HEK293 (cell line): ENCODE measurements around the gene CCNDBP1.

Experiments used
- RBAK ChIP-seq: fragments of 450-650 bp; formaldehyde crosslinking; IDR thresholded peaks from 2 replicates; pipeline ENCODE4 v1.5.1; 2016; ENCODE audit warnings: missing biosample characterization, missing genetic modification characterization
- YY1 ChIP-seq: fragments of 450-650 bp; formaldehyde crosslinking; IDR thresholded peaks from 2 replicates; pipeline ENCODE4 v1.5.1; 2018; ENCODE audit warnings: missing biosample characterization, missing genetic modification characterization
- ZBTB49 ChIP-seq: fragments of 450-650 bp; formaldehyde crosslinking; IDR thresholded peaks from 2 replicates; pipeline ENCODE4 v1.5.1; 2016; ENCODE audit warnings: missing biosample characterization, missing genetic modification characterization, low read depth
- ZBTB8A ChIP-seq: fragments of 450-650 bp; formaldehyde crosslinking; IDR thresholded peaks from 2 replicates; pipeline ENCODE4 v1.5.1; 2016; ENCODE audit warnings: missing biosample characterization, missing genetic modification characterization
- ZNF174 ChIP-seq: fragments of 450-650 bp; formaldehyde crosslinking; IDR thresholded peaks from 2 replicates; pipeline ENCODE4 v1.5.0; 2017; ENCODE audit warnings: missing biosample characterization, mild to moderate bottlenecking, missing genetic modification characterization
- ZNF274 ChIP-seq, 2 experiments: fragments of 200-500 bp in 1 of 2; fragments of 450-650 bp in 1 of 2; sonication (Bioruptor generic) in 1 of 2; formaldehyde crosslinking in 1 of 2; IDR thresholded peaks; 2 replicates each; pipeline versions ENCODE4 v1.5.1 to v1.6.1; 2014 to 2016; ENCODE audit warnings: borderline replicate concordance in 1 of 2, inconsistent platforms in 1 of 2, low read length in 1 of 2, missing biosample characterization in 1 of 2, missing genetic modification characterization in 1 of 2
- ZNF354C ChIP-seq: fragments of 450-650 bp; formaldehyde crosslinking; IDR thresholded peaks from 2 replicates; pipeline ENCODE4 v1.5.1; 2016; ENCODE audit warnings: missing biosample characterization, missing genetic modification characterization, low read depth, borderline replicate concordance
- ZNF549 ChIP-seq: fragments of 450-650 bp; IDR thresholded peaks from 2 replicates; pipeline ENCODE4 v1.5.1; 2018; ENCODE audit warnings: missing biosample characterization, missing genetic modification characterization, mild to moderate bottlenecking, inconsistent platforms, moderate library complexity
- ZNF639 ChIP-seq: fragments of 450-650 bp; formaldehyde crosslinking; IDR thresholded peaks from 2 replicates; pipeline ENCODE4 v1.5.1; 2016; ENCODE audit warnings: missing biosample characterization, missing genetic modification characterization

GRCh38 chr15:43215961-43216360 lies 30.8 kb downstream of the CCNDBP1 start:
- TF ChIP-seq ZNF549: no peak
- TF ChIP-seq YY1: no peak
- no peak for TF ChIP-seq ZNF174 (tag by site-specific recombination)
- TF ChIP-seq ZBTB49 (tag by site-specific recombination): no peak
- TF ChIP-seq ZNF639: no peak
- no peak for TF ChIP-seq RBAK (tag by site-specific recombination)
- no peak for TF ChIP-seq ZNF354C (tag by site-specific recombination)
- no peak for TF ChIP-seq ZBTB8A (tag by site-specific recombination)
- no peak for TF ChIP-seq ZNF274 (IDR thresholded peaks at IDR 0.05; ENCODE audit: low read length)
- no peak for TF ChIP-seq ZNF274 (tag by site-specific recombination; IDR thresholded peaks at IDR 0.05; ENCODE audit: borderline replicate concordance)
